HG02885 (cell line): ENCODE data around the gene CD177.
"Not testable (repeated sequence)": the region's sequence is repeated elsewhere in the genome, so short reads cannot be mapped to it uniquely, and the experiment has no call there.

ENCODE experiments used
- ATAC-seq: cut with Tn5 transposase; IDR thresholded peaks from one replicate; pipeline ENCODE4 v1.9.1; 2021; ENCODE audit warnings: mild to moderate bottlenecking; ENCODE audit not compliant: unreplicated experiment, poor library complexity

The CD177 gene, protein sequence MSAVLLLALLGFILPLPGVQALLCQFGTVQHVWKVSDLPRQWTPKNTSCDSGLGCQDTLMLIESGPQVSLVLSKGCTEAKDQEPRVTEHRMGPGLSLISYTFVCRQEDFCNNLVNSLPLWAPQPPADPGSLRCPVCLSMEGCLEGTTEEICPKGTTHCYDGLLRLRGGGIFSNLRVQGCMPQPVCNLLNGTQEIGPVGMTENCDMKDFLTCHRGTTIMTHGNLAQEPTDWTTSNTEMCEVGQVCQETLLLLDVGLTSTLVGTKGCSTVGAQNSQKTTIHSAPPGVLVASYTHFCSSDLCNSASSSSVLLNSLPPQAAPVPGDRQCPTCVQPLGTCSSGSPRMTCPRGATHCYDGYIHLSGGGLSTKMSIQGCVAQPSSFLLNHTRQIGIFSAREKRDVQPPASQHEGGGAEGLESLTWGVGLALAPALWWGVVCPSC

DNA sequence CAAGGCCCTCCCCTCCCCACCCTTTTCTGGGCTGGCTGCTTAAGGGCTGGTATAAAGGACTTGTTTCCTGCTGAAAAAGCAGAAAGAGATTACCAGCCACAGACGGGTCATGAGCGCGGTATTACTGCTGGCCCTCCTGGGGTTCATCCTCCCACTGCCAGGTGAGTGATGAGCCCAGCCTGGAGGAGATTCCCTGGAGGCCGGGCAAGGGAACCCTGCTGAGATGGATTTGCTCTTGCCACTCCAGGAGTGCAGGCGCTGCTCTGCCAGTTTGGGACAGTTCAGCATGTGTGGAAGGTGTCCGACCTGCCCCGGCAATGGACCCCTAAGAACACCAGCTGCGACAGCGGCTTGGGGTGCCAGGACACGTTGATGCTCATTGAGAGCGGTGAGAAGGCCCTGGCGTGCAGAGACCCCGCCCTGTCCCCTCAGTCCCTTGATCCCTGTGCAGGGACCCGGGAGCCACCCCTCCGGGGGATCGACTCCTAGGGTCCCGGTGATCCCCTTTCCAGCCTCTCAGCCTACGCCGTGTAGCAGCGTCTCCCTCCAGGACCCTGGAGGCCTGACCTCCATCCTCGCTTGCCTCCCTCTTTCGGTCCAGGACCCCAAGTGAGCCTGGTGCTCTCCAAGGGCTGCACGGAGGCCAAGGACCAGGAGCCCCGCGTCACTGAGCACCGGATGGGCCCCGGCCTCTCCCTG, at the start of gene CD177:
CD177 (plus strand) TSS at position 81 of the 699 bp plus-strand sequence; CDS start at position 110, 29 bp downstream.
- no peak for ATAC-seq

DNA sequence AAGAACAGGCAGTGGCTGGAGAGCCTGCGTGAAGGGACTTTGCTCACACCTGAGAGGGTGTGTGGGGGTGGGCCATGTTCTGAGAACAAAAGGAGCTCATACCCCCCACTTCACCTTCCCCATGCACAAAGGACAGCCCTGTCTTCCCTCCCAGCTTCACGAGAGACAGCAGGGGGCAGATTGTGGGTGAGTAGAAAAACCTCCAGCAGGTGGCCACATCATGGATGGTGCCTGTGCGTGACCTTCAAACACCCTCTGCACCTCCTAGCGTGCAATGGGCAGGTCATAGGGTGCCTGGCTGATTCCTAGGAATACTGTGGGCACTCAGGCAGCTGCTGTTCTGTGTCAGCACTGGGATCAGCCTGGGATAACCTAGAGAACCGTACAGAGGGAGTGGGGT, 47.8 kb upstream of the CD177 start:
- no peak for ATAC-seq

DNA sequence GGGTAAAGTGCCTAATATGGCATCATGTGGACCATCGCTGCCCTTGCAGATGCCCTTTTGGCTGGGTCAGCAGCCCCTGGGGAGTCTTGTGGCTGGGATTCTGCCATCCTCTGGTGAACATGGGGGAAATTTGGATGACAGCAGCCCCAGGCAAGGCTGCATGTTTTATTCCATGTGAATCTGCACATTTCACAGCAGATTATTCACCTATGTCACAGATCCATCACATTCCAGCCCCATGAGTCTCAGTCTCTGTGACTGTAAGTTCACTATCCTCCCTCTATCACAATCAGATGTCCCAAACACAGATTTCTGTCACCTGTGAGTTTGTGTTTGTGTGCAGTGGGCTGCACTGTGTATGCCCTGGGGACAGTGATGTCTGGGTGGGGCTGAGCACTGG, 47.4 kb upstream of the CD177 start:
- no peak for ATAC-seq

DNA sequence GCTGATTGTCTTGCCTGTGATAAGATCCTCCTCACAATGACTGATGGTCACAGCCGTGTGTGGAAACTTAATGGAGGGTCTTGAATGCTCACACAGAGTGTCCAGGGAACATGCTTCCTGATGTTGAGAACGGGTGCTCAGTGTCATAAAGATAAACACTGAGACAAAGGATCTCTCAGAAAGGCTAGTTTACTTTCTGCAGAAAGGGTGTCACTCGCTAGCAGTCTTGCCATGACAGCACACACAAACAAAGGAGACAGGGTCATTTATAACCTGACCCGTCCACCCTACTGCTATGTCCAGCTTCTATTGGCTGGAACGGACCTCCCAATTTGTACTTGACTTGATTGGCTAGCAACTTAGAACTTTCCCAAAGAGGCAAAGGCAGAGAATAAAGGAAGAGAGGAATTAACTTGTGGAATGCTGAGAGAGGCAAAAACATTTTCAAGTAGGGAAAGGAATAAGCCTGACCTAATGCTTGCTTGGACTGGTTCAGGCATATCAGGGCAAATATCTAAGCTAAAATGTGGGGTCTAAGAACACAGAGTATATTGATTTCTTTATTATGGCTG, 45.2 kb upstream of the CD177 start:
- no peak for ATAC-seq

DNA sequence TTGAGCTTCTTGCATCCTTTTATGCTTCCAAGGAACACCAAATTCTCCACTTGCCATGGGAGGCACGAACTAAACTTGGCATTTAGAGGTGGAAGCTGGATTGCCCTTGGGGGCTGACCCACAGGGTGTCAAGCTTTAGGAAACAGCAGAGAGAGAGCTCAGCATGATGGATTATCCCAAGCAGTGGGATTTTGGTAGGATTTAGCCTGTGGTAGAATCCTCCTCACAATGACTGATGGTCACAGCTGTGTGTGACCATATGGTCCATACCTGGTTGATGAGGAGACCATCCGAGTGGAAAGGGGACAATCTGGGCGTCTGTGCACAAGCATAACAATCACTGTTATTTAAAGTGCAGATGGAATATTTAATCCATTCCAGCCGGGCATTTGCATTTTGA, 44.0 kb upstream of the CD177 start:
- no peak for ATAC-seq

DNA sequence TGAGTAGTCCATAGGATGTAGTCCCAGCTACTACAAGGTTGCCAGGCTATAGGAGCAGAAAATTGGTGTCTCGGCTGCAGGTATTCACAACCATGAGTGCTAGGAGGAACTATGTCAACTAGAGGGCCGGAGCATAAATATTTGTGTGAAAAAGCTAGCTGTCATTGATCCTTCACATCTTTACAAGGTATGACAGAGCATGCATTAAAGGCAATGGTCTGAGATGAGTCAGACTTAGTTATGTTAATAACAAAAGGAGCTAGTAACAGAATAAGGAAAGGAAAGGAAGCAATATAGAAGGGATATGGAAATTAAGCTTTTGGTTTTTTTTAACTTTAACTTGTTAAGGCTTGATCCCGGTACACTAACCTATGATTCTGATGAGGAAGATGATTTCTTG, 43.3 kb upstream of the CD177 start:
- no peak for ATAC-seq

DNA sequence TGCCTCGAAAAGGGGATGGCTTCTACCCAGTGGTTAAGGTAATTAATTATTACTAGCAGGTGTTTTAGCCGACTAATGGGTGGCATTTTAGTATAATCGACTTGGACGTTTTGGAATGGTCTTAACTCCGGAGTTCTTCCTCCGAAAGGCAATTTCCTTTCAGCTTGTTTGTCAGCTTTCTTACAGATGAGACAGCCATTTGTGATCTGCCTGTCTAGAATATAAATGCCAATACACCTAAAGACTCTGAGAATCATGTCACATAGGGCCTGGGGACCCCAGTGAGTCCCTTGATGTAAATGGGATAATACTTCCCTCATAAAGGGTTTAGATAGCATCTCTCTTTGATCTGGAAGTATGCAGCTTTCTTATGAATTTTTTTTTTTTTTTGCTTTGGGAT, 42.2 kb upstream of the CD177 start:
- no peak for ATAC-seq

DNA sequence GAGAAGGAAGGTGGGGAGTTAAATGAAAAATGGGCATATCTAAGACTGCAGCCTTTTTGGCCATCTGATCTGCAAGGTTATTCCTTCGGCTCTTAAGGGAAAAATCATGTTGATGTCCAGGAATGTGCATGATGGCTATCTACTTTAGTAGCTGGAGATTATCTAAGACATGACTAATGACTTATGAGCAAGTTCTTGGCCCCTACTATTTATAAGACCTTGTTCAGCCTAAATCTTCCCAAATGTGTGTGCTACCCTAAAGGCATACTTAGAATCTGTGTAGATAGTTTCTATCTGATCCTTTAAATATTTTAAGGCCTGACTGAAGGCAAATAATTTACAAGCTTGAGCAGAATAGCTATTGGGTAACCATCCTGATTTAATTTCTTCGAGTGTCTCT, 41.8 kb upstream of the CD177 start:
- ATAC-seq = no peak

DNA sequence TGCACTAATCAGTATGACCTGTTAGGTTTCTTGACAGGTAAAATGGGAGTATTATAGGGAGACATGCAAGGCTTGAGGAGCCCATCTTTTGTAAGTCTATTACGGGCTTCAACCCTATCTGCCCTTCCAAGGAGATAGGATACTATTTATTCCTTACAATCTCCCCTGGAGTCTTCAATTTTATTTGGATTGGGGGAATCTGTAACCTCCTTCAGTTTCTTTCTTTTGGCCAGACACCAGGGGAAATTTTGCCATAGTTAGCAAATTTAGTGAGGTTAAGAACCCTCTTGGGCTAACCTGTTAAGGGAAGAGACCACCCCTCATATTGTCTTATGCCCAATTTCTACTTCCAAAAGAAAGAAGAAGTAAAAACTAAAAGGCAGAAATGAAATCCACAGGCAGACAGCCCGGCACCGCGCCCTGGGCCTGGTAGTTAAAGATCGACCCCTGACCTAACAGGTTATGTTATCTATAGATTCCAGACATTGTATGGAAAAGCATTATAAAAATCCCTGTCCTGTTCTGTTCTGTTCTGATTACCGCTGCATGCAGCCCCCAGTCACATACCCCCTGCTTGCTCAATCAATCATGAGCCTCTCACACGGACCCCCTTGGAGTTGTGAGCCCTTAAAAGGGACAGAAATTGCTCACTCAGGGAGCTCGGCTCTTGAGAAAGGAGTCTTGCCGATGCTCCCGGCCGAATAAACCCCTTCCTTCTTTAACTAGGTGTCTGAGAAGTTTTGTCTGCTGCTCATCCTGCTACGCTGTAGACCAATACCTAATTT, 39.6 kb upstream of the CD177 start:
- ATAC-seq = no peak

DNA sequence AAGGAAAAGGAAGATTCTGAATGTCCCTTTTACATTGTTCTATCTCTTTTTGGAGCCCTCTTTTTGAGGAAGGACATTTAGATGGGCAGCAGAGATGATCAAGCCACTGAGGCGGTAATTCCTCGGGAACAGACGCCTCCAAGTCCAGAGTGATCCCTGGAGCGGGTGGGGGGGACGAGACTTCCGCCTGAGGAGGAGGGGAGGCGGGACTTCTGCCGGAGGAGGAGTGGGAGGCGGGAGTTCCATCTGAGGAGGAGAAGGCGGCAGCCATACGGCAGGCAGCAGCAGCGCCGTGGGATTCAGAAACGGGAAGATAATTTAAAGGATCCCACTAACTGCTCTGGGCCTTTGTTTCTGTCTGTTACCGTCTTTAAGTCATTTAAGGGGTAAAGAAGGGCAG, 37.6 kb upstream of the CD177 start:
- ATAC-seq = no peak

DNA sequence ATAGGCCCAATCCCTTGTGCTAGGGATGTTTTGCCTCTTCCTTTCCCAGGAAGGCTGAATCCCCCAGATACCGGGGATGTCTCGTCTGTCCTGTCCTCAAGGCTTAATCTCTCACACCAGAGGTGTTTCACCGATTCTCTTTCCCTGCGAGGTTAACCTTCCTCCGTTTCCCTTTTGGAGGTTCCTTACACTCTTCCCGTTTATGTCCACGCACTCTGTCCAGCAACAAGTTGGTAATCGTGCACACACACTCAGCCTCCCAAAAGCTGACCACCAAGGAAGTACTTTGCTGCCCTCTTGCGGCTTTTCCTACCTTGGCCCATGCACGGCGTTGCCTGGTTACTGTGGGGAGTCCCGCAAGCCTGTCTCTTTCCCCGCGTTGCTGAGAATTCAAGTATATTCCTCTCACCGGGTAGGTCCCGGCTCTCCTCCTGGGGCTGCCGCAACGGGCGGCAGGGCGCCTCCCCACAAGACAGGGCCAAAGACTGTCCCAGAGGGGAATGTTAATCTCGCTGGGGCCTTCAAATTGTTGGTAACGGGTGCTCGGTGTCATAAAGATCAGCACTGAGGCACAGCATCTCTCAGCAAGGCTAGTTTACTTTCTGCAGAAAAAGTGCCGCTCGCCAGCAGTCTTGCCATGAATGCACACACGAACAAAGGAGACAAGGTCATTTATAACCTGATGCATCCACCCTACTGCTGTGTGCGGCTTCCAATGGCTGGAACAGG, 36.7 kb upstream of the CD177 start:
- no peak for ATAC-seq

DNA sequence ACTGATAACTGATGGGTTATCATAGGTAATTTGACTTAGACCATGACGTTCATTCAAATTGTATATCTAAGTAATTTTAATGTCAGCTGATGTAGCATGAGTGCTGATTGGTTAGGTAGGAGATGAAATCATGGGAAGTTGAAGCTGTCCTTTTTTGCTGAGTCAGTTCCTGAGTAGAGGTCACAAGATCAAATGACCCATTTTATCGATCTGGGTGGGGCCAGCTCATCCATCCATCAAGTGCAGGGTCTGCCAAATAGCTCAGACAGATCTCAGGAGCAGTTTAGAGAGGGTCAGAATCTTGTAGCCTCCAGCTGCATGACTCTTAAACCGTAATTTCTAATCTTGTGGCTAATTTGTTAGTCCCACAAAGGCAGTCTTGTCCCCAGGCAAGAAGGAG, 35.3 kb upstream of the CD177 start:
- ATAC-seq = no peak

DNA sequence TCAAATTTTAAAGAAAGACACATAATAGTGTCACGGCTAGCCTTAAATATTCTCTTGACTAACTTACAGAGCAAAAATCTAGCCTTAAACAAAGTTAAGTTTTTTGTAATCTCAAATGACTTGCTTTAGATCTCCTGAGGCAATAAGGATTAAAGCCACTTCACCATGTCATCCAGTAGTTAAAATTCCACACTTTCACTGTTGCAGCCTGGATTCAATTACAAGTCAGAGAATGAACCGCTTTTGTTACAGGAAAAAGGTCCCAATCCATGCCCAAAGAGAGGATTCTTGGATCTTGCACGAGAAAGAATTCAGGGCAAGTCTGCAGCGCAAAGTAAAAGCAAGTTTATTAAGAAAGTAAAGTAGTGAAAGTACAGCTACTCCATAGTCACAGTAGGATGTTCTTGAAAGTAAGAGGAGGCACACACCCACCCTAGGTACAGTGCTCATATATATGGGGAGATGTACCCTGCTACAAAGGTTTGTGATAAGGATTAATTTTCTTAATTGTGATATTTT, 34.6 kb upstream of the CD177 start:
- ATAC-seq = no peak

DNA sequence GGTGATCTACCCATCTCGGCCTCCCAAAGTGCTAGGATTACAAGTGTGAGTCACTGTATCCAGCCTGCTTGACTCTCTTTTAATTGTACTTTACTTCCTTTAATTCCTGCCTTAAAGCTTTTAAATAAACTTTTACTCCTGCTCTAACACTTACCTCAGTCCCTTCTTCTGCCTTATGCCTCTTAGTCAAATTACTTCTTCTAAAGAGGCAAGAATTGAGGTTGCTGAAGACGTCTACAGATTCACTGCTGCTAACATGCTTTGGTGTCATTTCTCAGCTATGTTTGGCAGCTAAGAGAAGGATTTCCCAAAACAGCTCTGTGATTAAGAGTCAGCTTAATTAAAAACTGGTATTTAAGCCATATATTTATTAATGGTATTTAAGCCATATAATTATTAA, 32.9 kb upstream of the CD177 start:
- ATAC-seq = no peak

DNA sequence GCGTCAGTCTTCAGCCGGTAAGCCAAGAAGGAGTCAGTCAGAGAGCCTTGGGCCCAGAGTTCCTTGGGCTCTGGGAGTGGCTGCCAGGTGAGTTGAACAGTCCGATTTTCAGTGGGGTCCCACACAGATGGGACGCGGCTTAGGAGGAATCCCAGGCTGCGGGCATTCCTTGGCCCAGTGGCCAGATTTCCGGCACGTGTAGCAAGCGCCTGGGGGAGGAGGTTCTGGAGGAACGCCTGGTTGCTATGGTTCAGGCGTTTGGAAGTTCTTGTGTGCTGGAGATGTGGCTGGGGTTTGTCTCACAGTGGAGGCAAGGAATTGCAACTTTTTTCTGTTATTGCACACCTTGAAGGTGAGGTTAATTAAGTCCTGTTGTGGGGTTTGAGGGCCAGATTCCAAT, 26.7 kb upstream of the CD177 start:
- not testable (repeated sequence) for ATAC-seq

DNA sequence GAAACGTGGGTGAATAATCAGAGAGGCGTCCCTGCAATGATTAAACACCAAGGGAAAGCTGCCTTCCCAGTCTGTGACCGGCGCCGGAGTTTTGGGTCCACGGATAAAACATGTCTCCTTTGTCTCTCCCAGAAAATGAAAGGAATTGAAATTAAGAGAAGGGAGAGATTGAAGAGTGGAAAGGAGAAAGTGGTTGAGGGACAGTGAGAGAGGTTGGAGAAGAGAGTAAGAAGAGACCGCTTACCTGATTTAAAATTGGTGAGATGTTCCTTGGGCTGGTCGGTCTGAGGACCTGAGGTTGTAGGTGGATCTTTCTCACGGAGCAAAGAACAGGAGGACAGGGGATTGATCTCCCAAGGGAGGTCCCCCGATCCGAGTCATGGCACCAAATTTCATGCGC, 24.9 kb upstream of the CD177 start:
- ATAC-seq = not testable (repeated sequence)

DNA sequence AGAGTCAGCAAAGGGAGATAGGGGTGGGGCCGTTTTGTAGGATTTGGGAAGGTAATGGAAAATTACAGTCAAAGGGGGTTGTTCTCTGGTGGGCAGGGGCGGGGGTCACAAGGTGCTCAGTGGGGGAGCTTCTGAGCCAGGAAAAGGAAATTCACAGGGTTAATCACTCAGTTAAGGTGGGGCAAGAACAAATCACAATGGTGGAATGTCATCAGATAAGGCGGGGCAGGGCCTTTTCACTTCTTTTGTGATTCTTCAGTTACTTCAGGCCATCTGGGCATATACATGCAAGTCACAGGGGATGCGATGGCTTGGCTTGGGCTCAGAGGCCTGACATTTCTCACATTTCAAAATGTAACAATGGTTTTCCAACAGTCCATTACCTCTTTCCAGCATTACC, 24.4 kb upstream of the CD177 start:
- ATAC-seq = not testable (repeated sequence)

DNA sequence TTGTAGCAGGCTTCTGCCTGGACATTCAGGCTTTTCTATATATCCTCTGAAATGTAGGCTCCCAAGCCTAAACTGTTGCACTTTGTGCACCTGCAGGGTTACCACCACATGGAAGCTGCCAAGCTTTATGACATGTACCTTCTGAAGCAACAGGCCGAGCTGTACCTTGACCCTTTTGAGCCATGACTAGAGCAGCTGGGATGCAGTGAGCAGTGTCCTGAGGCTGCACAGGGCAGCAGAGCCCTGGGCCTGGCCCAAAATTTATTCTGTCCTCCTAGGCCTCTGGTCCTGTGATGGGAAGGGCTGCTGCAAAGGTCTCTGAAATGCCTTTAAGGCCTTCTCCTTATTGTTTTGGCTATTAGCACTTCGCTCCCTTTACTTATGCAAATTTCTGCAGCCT, 23.5 kb upstream of the CD177 start:
- no peak for ATAC-seq

DNA sequence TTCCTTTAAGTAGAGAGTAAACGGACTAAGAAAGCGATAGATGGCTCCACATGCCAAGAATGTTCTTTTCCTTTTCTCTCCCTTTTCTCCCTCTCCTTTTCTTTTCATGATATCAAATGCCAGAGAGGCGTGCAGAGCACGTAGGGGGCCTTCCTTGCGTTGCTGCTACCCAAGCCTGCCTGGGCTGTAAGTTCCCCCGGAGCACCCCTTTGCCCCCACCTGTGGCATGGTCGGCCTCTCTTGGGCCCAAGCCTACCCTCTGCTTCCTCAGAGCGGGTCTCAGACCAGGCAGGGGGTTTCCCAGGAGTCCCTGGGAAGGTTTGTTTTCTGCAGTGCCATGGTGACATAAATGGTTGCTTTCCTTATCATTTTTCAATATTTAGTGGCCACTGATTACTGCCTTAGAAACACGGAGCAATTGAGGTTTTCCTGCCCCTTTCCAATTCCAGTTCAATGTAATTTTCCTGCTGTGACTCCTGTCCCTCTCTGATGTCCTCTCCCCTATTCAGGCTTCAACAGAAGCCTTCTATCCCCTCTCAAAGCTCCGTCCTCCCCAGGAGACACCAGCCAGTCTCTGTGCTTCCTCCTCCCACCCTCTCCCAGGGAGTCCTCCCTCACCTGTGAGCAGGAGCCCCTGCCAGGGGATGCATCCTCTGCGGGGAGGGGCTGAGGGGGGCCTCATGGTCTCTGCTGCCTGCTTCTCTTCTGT, 22.6 kb upstream of the CD177 start:
- no peak for ATAC-seq
